RWPE2 (cell line): ENCODE data around the gene TMEM185A.

ENCODE experiments used
- ATAC-seq: fragments of 200-7000 bp; cut with Tn5 transposase; 3 replicates; pipeline ENCODE4 v1.9.1; 2021; ENCODE audit warnings: low read depth
- DNase-seq: peaks from one replicate; pipeline ENCODE4 v3.0.0-alpha.2; 2020; ENCODE audit warnings: low spot score
- H3K27ac ChIP-seq: fragments of 450-650 bp; 2 replicates; pipeline ENCODE4 v1.5.1; 2017; ENCODE audit warnings: mild to moderate bottlenecking; ENCODE audit not compliant: poor library complexity, severe bottlenecking
- H3K27me3 ChIP-seq: fragments of 250-450 bp; sonication (Bioruptor Pico); 2 replicates; pipeline ENCODE4 v1.5.1; 2021; ENCODE audit warnings: mild to moderate bottlenecking, moderate library complexity; ENCODE audit not compliant: insufficient read depth, poor library complexity, severe bottlenecking
- H3K36me3 ChIP-seq: fragments of 250-450 bp; sonication (Bioruptor Pico); 2 replicates; pipeline ENCODE4 v1.5.1; 2020; ENCODE audit warnings: low read depth, mild to moderate bottlenecking, moderate library complexity
- H3K4me1 ChIP-seq: fragments of 250-450 bp; sonication (Bioruptor Pico); 2 replicates; pipeline ENCODE4 v1.5.1; 2021; ENCODE audit warnings: mild to moderate bottlenecking, moderate library complexity; ENCODE audit not compliant: insufficient read depth, poor library complexity, severe bottlenecking
- H3K4me3 ChIP-seq: fragments of 250-450 bp; sonication (Bioruptor Pico); 2 replicates; pipeline ENCODE4 v1.5.1; 2021; ENCODE audit warnings: mild to moderate bottlenecking, moderate library complexity; ENCODE audit not compliant: severe bottlenecking
- H3K9me3 ChIP-seq: fragments of 250-450 bp; sonication (Bioruptor Pico); 2 replicates; pipeline ENCODE4 v1.5.1; 2021; ENCODE audit warnings: mild to moderate bottlenecking, moderate library complexity; ENCODE audit not compliant: severe bottlenecking
- TF ChIP-seq, protein P1 (sequence below): fragments of 450-650 bp; IDR thresholded peaks from one replicate; pipeline ENCODE4 v1.5.1; 2017; ENCODE audit warnings: mild to moderate bottlenecking, moderate library complexity; ENCODE audit not compliant: poor library complexity, severe bottlenecking

The TMEM185A gene

GRCh38 chrX:149652232-149652981, 20.8 kb upstream of the TMEM185A start:
- Histone ChIP-seq H3K36me3 (no peaks in the 10 kb centered on the region), H3K9me3 (no peaks in the 10 kb centered on the region), H3K27ac (no peak overlapping the region), H3K27me3 (no peaks in the 10 kb centered on the region), H3K4me3 (no peak overlapping the region), H3K4me1 (no peaks in the 10 kb centered on the region)
- TF ChIP-seq, protein P1, sequence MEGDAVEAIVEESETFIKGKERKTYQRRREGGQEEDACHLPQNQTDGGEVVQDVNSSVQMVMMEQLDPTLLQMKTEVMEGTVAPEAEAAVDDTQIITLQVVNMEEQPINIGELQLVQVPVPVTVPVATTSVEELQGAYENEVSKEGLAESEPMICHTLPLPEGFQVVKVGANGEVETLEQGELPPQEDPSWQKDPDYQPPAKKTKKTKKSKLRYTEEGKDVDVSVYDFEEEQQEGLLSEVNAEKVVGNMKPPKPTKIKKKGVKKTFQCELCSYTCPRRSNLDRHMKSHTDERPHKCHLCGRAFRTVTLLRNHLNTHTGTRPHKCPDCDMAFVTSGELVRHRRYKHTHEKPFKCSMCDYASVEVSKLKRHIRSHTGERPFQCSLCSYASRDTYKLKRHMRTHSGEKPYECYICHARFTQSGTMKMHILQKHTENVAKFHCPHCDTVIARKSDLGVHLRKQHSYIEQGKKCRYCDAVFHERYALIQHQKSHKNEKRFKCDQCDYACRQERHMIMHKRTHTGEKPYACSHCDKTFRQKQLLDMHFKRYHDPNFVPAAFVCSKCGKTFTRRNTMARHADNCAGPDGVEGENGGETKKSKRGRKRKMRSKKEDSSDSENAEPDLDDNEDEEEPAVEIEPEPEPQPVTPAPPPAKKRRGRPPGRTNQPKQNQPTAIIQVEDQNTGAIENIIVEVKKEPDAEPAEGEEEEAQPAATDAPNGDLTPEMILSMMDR, result no peak
- DNase-seq, result no peak
- no peak for ATAC-seq

- Histone ChIP-seq H3K9me3 (no peaks in the 10 kb centered on the region), H3K4me1 (no peaks in the 10 kb centered on the region), H3K4me3 (no peak overlapping the region), H3K27me3 (no peaks in the 10 kb centered on the region), H3K36me3 (no peaks in the 10 kb centered on the region), H3K27ac (no peak overlapping the region)
- ATAC-seq (no peak), DNase-seq (no peak)
- TF ChIP-seq, protein P1, result no peak
Measured at GRCh38 chrX:149650162-149650561, 18.6 kb upstream of the TMEM185A start.

DNA sequence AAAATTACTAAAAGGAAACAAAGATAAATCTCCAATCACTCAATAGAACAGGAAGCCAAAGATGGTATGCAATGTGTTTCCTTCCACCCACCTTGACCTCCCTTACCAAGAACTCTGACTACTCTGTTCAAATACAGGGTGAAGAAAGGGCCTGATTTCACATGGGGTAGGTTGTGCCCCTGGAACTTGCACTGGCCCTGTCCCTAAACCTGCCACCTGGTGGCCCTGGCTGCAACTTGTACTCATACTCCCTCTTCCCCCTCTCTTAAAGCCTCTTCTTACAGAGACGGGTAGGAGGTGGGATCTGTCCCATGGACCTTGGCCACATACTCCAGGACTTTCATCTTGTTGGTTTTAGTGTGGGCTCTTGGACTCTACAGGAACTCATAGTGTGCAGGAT, 17.3 kb upstream of the TMEM185A start:
- H3K4me3 ChIP-seq, result no peak overlapping the region
- H3K4me1 ChIP-seq, result no peaks in the 10 kb centered on the region
- TF ChIP-seq, protein P1, result no peak
- DNase-seq (no peak), ATAC-seq (no peak)
- no peaks in the 10 kb centered on the region for H3K36me3 ChIP-seq
- no peaks in the 10 kb centered on the region for H3K27me3 ChIP-seq
- no peaks in the 10 kb centered on the region for H3K9me3 ChIP-seq
- H3K27ac ChIP-seq, result no peak overlapping the region

DNA sequence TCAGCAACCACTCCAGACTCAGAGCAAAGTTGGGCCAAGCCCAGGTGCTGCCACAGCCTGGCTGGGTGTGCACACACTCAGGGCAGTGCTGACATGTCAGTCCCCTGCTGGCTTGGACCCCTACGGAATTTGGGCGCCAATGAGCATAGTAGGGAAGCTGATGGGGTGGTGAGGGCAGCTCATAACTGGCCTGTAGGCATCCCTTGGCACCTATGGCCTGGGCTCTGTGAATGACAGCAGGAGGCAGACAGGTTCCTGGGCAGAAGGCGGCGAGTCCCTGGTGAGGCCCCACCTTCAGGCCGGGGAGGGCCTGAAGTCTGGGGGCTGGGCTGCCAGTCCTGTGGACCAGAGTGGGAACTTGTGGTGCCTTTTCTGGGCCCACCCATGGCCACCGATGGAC, 15.9 kb upstream of the TMEM185A start:
- H3K27ac ChIP-seq, result no peak overlapping the region
- no peaks in the 10 kb centered on the region for H3K4me1 ChIP-seq
- no peaks in the 10 kb centered on the region for H3K36me3 ChIP-seq
- ATAC-seq (no peak), DNase-seq (no peak)
- no peaks in the 10 kb centered on the region for H3K27me3 ChIP-seq
- TF ChIP-seq, protein P1, result no peak
- no peak overlapping the region for H3K4me3 ChIP-seq
- H3K9me3 ChIP-seq, result no peaks in the 10 kb centered on the region

DNA sequence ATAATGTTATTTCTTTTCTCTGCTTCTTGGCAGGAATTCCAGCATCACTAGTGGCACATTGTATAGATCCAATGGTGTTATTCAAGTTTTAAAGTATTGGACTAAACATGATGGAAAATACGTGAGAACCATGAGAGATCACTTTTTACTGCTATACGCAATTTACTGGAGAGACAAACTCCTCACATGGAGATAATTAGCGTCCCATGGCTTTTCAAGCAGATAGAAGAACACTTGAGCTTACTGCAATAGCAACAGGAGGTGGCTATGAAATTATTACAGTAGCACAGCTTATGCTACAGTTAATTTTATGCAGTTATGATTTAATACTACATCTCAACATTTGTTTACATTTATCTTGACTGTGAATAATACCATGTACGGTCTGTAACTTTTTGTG, 11.9 kb upstream of the TMEM185A start:
- ATAC-seq, result no peak
- no peak for DNase-seq
- H3K4me3 ChIP-seq, result no peak overlapping the region
- H3K27me3 ChIP-seq, result no peaks in the 10 kb centered on the region
- TF ChIP-seq, protein P1, result no peak
- H3K4me1 ChIP-seq, result no peaks in the 10 kb centered on the region
- H3K27ac ChIP-seq, result no peak overlapping the region
- no peaks in the 10 kb centered on the region for H3K9me3 ChIP-seq
- no peaks in the 10 kb centered on the region for H3K36me3 ChIP-seq
